GM10266 (cell line): Measurements from ENCODE around the gene NAALADL2.

Source experiments
- DNase-seq: peaks from one replicate; pipeline ENCODE4 v3.0.0; 2012; ENCODE audit errors: extremely low spot score
- CTCF ChIP-seq: IDR thresholded peaks from 2 replicates; pipeline ENCODE4 v1.5.1; 2012; ENCODE audit warnings: mild to moderate bottlenecking, low read depth; ENCODE audit not compliant: control insufficient read depth, insufficient read depth; ENCODE audit errors: missing control alignments

The NAALADL2 gene

GRCh38 chr3:175485436-175485835, 626.3 kb downstream of the NAALADL2 start:
- no peak for TF ChIP-seq CTCF
- no peak for DNase-seq

- peak; percentile 35 for DNase-seq
- TF ChIP-seq CTCF, result no peak
Measured at GRCh38 chr3:175486255-175486654, 627.1 kb downstream of the NAALADL2 start.

- TF ChIP-seq CTCF, result no peak
- peak; percentile 48 for DNase-seq
Measured at GRCh38 chr3:175489406-175489805, 630.3 kb downstream of the NAALADL2 start.

GRCh38 chr3:175493301-175493700, 634.2 kb downstream of the NAALADL2 start:
- no peak for TF ChIP-seq CTCF
- no peak for DNase-seq

GRCh38 chr3:175495331-175495730, 636.2 kb downstream of the NAALADL2 start:
- TF ChIP-seq CTCF, result no peak

GRCh38 chr3:175502155-175502554, 643.0 kb downstream of the NAALADL2 start:
- no peak for DNase-seq
- no peak for TF ChIP-seq CTCF

More at GRCh38 chr3:175495331-175495730, 636.2 kb downstream of the NAALADL2 start:
- peak; percentile 36 for DNase-seq

GRCh38 chr3:175511219-175511785, 652.2 kb downstream of the NAALADL2 start:
- no peak for TF ChIP-seq CTCF
- DNase-seq, result no peak
